GM19397 (cell line): ENCODE results near the gene TALDO1.
A peak's percentile ranks its signal among the peaks of the same experiment; 100 is the strongest.

Source experiments
- ATAC-seq: cut with Tn5 transposase; IDR thresholded peaks from one replicate; pipeline ENCODE4 v1.9.1; 2021; ENCODE audit warnings: mild to moderate bottlenecking, moderate library complexity; ENCODE audit not compliant: unreplicated experiment

Gene TALDO1

GRCh38 chr11:714436-714835 lies 32.8 kb upstream of the TALDO1 start:
- no peak for ATAC-seq

DNA sequence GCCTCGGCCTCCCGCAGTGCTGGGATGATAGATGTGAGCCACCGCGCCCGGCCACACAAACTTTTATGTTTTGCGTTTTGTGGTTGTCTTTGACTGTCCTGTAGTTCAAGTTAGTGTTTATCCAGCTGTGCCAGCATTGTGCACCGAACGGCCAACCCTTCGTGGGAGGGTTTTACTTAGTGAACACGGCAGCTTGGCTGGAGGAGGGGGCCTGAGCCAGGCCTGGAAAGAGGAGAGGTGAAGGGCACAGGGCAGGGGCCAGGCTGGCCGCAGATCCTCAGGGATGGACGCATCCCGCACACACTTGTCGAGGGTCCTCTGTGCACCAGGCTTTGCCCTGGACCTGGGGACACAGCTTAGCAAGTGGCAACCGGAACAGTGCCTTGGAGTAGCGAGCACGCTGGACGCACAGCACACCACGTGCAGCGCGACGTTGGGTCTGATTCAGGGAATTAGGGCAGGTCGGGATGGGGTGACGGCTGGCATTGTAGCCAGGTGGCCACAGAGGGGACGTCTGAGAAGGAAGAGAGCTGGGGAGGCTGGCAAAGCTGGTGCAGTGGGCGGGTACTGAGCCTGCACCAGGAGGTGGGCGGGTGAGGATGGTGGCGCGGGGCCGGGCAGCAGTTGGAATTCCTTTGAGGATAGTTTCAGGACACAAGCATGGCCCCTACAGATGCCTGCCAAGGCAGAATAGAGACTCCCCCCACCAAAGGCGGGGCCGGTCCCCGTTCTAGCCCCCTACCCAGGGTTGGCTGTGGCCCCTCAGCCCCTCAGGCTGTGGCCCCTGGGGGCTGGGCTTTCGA lies 27.8 kb upstream of the TALDO1 start:
- ATAC-seq = no peak

DNA sequence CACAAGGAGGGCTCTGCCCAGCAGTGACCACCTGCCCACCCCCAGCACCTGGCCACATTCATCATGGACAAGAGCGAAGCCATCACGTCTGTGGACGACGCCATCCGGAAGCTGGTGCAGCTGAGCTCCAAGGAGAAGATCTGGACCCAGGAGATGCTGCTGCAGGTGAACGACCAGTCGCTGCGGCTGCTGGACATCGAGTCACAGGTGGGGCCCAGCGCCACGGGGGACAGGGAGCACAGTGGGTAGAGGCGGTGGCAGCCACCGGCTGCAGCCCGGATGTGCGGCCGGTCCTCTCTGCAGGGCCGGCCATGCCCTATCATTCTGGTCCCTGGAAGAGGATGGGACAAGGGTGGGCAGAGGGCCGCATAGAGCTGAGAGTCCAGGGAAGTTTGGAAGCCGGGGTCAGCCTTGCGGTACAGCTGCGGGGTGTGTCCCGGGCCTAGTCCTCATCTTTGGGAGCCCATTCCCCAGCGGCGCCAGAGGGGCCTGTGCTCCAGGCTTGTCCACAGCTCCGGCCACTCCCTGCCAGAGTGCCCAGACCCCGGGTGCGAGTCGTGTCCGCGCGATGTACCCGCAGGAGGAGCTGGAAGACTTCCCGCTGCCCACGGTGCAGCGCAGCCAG lies 27.1 kb upstream of the TALDO1 start:
- ATAC-seq = no peak

GRCh38 chr11:720642-721246 lies 26.5 kb upstream of the TALDO1 start:
- no peak for ATAC-seq

- no peak for ATAC-seq
Measured at GRCh38 chr11:721247-721740, 26.0 kb upstream of the TALDO1 start.

- ATAC-seq = no peak
Measured at GRCh38 chr11:721741-722345, 25.4 kb upstream of the TALDO1 start.

GRCh38 chr11:722346-722811 lies 24.9 kb upstream of the TALDO1 start:
- ATAC-seq = no peak

GRCh38 chr11:723120-723883 lies 24.0 kb upstream of the TALDO1 start:
- ATAC-seq = no peak

GRCh38 chr11:724049-724777 lies 23.1 kb upstream of the TALDO1 start:
- ATAC-seq = no peak

- ATAC-seq = no peak
Measured at GRCh38 chr11:724778-725386, 22.4 kb upstream of the TALDO1 start.

DNA sequence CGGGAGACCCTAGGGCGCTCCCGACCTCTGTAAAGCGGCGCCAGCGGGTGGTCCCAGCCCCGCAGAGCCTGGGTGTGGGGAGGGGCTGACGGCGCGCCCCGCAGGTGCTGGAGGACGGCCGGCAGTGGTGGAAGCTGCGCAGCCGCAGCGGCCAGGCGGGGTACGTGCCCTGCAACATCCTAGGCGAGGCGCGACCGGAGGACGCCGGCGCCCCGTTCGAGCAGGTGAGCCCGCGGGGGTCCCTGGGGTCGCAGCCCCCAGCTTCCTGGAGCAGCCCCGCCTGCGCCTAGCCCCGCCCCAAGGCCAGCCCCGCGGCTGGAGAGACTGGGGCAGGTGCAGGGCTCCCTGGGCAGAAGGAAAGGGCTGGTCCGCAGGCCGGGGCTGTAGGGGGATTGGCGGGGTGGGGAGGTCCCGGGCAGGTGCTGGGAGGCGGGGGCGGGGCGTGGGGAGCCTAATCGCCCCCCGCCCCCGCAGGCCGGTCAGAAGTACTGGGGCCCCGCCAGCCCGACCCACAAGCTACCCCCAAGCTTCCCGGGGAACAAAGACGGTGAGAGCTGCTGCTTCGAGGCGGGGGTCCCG lies 21.6 kb upstream of the TALDO1 start:
- ATAC-seq = no peak

- no peak for ATAC-seq
Measured at GRCh38 chr11:726278-727220, 20.7 kb upstream of the TALDO1 start.

- ATAC-seq = no peak
Measured at GRCh38 chr11:727281-727701, 20.0 kb upstream of the TALDO1 start.

DNA sequence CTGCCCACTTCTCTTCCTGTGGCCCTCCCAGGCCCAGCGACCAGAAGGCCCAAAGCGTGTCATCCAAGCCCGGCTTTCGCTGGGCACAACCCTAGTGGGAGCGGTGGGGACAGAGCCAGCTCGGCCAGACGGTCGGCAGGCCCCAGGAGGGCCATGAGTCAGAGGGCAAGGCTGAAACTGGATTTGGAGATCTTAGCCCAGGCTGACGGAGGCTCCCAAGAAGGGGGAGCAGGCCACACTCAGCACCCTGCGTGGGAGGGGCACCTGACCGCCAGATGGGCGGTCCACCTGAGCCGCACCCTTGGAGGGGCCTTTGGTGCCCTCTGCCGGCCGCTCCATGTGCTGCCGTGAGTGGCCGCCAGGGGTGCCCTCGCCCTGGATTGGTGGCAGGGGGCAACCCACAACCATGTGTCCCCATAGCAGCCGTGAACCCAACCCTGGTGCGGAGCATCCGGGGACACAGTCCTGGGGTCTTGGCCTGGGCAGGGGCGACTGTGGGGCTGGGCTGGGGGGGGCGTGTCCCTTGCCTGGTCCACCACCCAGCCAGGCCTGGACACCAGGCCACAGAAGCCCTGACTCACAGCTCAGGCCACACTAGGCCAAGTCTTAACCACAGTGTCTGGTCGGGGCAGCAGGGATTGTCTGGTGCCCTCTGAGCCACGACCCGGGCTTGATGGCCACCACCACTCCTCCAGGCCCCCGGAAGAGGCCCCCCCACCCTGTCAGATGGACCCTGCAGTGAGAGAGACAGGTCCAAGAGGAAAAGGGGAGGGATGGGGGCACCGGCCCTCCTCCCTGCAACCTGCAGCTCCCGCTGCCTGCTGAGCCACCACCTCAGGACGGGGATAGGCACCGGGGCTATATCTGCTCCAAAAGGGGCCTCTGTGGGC lies 19.2 kb upstream of the TALDO1 start:
- peak; percentile 50 for ATAC-seq

GRCh38 chr11:728901-729491 lies 18.3 kb upstream of the TALDO1 start:
- ATAC-seq = no peak

- ATAC-seq = no peak
Measured at GRCh38 chr11:729492-730074, 17.7 kb upstream of the TALDO1 start.
